ENCODE results near the gene ALDH16A1. TPM values are rescaled to one million over a fixed set of nuclear protein-coding genes. Genes with fewer than 3 reads are reported as not detected.

Gene ALDH16A1
- total RNA-seq, 1 experiment from 2014 or later, result 40.9 TPM

DNA sequence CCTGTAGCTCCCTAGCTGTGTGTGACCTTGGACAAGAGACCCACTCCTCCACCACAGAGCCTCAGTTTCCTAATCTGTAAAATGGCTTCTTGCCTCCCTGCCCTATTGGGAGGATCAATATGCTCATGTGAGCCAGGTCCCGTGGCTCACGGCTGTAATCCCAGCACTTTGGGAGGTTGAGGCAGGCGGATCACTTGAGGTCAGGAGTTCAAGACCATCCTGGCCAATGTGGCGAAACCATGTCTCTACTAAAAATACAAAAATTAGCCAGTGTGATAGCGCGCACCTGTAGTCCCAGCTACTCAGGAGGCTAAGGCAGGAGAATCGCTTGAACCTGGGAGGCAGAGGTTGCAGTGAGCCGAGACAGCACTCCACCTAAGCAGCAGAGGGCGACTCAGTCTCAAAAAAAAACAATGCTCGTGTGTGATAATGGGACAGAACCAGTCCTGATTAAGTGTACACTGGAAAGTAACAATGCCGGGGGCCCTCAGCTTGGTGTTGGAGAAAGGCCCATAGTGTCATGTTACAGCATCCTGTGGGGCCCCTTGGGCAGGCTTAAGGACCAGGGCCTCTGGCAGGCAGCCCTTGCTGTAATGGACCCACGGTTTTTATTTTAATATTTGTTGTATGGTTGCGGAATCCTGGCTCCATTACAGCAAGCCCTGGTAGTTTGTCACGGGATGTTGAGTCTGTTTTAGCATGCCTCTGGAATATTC, 50.0 kb downstream of the ALDH16A1 start:
- no TSS peak for BruUV-seq (replicated peaks)
- Histone ChIP-seq H3K4me3 (no peak overlapping the region), H3K27me3 (ENCODE audit: insufficient read depth, low read depth) (no peaks in the 10 kb centered on the region), H3K36me3 (ENCODE audit: low read depth) (peaks cover 18% of the 10 kb centered on the region), H3F3A (ENCODE audit: insufficient read depth, low read depth) (peaks cover 57% of the 10 kb centered on the region), H3K4me1 (replicated peaks; ENCODE audit: insufficient read depth) (peaks cover 6% of the 10 kb centered on the region), H3K4me2 (no peak overlapping the region), H2AFZ (no peak overlapping the region), H3K9me2 (ENCODE audit: insufficient read depth) (no peaks in the 10 kb centered on the region), H3K9me3 (ENCODE audit: insufficient read depth, low read depth) (no peaks in the 10 kb centered on the region), H3K79me2 (ENCODE audit: low read depth) (peaks cover 12% of the 10 kb centered on the region), H4K20me1 (ENCODE audit: insufficient read depth) (peaks cover 22% of the 10 kb centered on the region), H3K27ac (no peak overlapping the region)
- intact Hi-C loops (cut with micrococcal nuclease; ENCODE audit: unreplicated experiment), result loop anchor here (2.0 kb wide), 1 partner anchor 170 kb away; no protein-coding TSS in a partner anchor
- ChIA-PET POLR2A (ENCODE audit: unreplicated experiment) (interaction anchor here (0.6 kb wide), 1 partner anchor 338 kb away, joined by 3 read pairs; no protein-coding TSS in a partner anchor), CTCF (interaction anchor here (0.5 to 0.6 kb wide), 3 partner anchors 177 to 1282 kb away, joined by 5 to 10 read pairs (median 5); no protein-coding TSS in a partner anchor)
- TF ChIP-seq EZH2 (IDR thresholded peaks at IDR 0.05; ENCODE audit: low read depth) (no peak), CTCF (conservative IDR thresholded peaks at IDR 0.05) (peak; percentile 79)
- DNase-seq, result peak in 1 of 2 experiments; percentile 46

DNA sequence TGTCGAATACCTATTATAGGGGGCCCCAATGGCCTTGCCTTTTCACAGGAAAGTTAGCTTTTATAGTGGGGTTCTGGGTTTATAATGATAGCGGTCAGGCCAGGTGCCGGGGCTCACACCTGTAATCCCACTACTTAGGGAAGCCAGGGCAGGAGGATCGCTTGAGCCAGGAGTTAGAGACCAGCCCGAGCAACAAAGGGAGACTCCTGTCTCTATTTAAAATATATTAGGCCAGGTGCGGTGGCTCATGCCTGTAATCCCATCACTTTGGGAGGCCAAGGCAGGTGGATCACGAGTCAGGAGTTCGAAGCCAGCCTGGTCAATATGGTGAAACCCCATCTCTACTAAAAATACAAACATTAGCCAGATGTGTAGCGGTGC, 50.5 kb downstream of the ALDH16A1 start:
- POLR2A ChIA-PET (ENCODE audit: unreplicated experiment), result interaction anchor here (0.6 kb wide), 1 partner anchor 339 kb away, joined by 3 read pairs; no protein-coding TSS in a partner anchor
- no peak overlapping the region for H2AFZ ChIP-seq
- no peaks in the 10 kb centered on the region for H3K9me3 ChIP-seq (ENCODE audit: insufficient read depth, low read depth)
- peaks cover 17% of the 10 kb centered on the region for H4K20me1 ChIP-seq (ENCODE audit: insufficient read depth)
- H3K36me3 ChIP-seq (ENCODE audit: low read depth), result peaks cover 13% of the 10 kb centered on the region
- no peak overlapping the region for H3K4me2 ChIP-seq
- no peaks in the 10 kb centered on the region for H3K9me2 ChIP-seq (ENCODE audit: insufficient read depth)
- no peaks in the 10 kb centered on the region for H3K27me3 ChIP-seq (ENCODE audit: insufficient read depth, low read depth)
- DNase-seq, result no peak
- CTCF ChIA-PET, result interaction anchor here (0.5 kb wide), 1 partner anchor 42 kb away, joined by 3 read pairs; no protein-coding TSS in a partner anchor
- H3K4me1 ChIP-seq (replicated peaks; ENCODE audit: insufficient read depth), result peaks cover under 1% of the 10 kb centered on the region; the same call in 1 of the 2 replicates
- no TSS peak for BruUV-seq (replicated peaks)
- peaks cover 51% of the 10 kb centered on the region for H3F3A ChIP-seq (ENCODE audit: insufficient read depth, low read depth)
- H3K4me3 ChIP-seq, result no peak overlapping the region
- TF ChIP-seq EZH2 (IDR thresholded peaks at IDR 0.05; ENCODE audit: low read depth) (no peak), CTCF (conservative IDR thresholded peaks at IDR 0.05) (no peak)
- intact Hi-C loops (cut with micrococcal nuclease; ENCODE audit: unreplicated experiment), result loop anchor here (2.0 kb wide), 1 partner anchor 169 kb away; no protein-coding TSS in a partner anchor
- H3K79me2 ChIP-seq (ENCODE audit: low read depth), result peaks cover 6% of the 10 kb centered on the region
- no peak overlapping the region for H3K27ac ChIP-seq

DNA sequence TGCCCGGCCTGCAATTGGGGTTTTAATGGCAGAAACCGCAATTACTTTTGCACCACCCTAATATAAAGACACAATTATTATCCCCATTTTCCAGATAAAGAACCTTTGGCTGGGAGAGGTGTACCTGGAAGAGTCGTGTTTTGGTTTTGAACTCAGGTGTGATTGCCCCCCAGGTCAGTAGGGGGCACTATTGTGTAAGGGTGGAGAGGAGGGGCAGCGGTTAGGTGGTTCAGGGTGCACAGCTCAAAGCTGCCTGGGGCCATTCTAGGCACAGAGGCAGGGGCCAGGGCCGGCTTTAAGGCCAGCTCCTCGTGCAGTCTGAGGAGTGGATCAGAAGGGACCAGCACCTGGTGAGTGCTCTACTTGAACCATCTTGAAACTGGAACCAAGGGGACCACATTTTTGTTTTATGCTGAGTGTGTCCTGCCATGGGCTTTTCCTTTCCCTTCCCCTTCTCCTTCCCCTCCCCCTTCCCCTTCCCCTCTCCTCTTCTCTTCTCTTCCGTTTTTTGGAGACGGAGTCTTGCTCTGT, 53.6 kb downstream of the ALDH16A1 start:
- H3K9me3 ChIP-seq (ENCODE audit: insufficient read depth, low read depth), result no peaks in the 10 kb centered on the region
- H3K4me2 ChIP-seq, result no peak overlapping the region
- ChIA-PET POLR2A (ENCODE audit: unreplicated experiment) (interaction anchor here (0.5 kb wide), 1 partner anchor 73 kb away, joined by 4 read pairs; no protein-coding TSS in a partner anchor), CTCF (interaction anchor here (0.6 to 1.1 kb wide), 5 partner anchors 30 to 179 kb away, joined by 3 to 11 read pairs (median 4); no protein-coding TSS in a partner anchor)
- DNase-seq, result peak in 1 of 2 experiments; percentile 70
- H2AFZ ChIP-seq, result no peak overlapping the region
- intact Hi-C loops (cut with micrococcal nuclease; ENCODE audit: unreplicated experiment), result loop anchor here (1.0 to 2.0 kb wide), 3 partner anchors 40 to 172 kb away; no protein-coding TSS in a partner anchor
- no peaks in the 10 kb centered on the region for H3K4me1 ChIP-seq (replicated peaks; ENCODE audit: insufficient read depth)
- no peaks in the 10 kb centered on the region for H3K9me2 ChIP-seq (ENCODE audit: insufficient read depth)
- no TSS peak for BruUV-seq (replicated peaks)
- TF ChIP-seq CTCF (conservative IDR thresholded peaks at IDR 0.05) (peak; percentile 89), EZH2 (IDR thresholded peaks at IDR 0.05; ENCODE audit: low read depth) (no peak)
- no peaks in the 10 kb centered on the region for H3K79me2 ChIP-seq (ENCODE audit: low read depth)
- H3K27ac ChIP-seq, result no peak overlapping the region
- H3F3A ChIP-seq (ENCODE audit: insufficient read depth, low read depth), result peaks cover 20% of the 10 kb centered on the region
- H3K4me3 ChIP-seq, result no peak overlapping the region
- H3K36me3 ChIP-seq (ENCODE audit: low read depth), result no peaks in the 10 kb centered on the region
- H4K20me1 ChIP-seq (ENCODE audit: insufficient read depth), result no peaks in the 10 kb centered on the region
- no peaks in the 10 kb centered on the region for H3K27me3 ChIP-seq (ENCODE audit: insufficient read depth, low read depth)
